OCI-LY1 (cell line): ENCODE results near the gene TRIM66.

Experiments used
- H2AFZ ChIP-seq: fragments of 200-600 bp; sonication (generic), shearing (Covaris generic); 2 replicates; pipeline ENCODE4 v1.6.0; 2014; ENCODE audit warnings: antibody characterized with exemption, mild to moderate bottlenecking, low read length
- H3F3A ChIP-seq: fragments of 200-600 bp; sonication (generic), shearing (Covaris generic); 2 replicates; pipeline ENCODE4 v1.6.0; 2014; ENCODE audit warnings: mild to moderate bottlenecking, antibody characterized with exemption, low read length, moderate library complexity; ENCODE audit not compliant: insufficient read depth
- H3K27ac ChIP-seq: fragments of 200-600 bp; sonication (generic); 2 replicates; pipeline ENCODE4 v1.5.1; 2014; ENCODE audit warnings: low read length, mixed run types, mild to moderate bottlenecking, low read depth; ENCODE audit not compliant: poor library complexity, severe bottlenecking
- H3K27me3 ChIP-seq: fragments of 200-600 bp; sonication (generic); 2 replicates; pipeline ENCODE4 v1.6.0; 2014; ENCODE audit warnings: antibody characterized with exemption, mild to moderate bottlenecking, low read length, moderate library complexity; ENCODE audit not compliant: insufficient read depth
- H3K36me3 ChIP-seq: fragments of 200-600 bp; sonication (generic); 2 replicates; pipeline ENCODE4 v1.6.1; 2014; ENCODE audit warnings: mild to moderate bottlenecking, antibody characterized with exemption, low read length, moderate library complexity, mixed read lengths; ENCODE audit not compliant: insufficient read depth
- H3K4me1 ChIP-seq: fragments of 200-600 bp; sonication (generic); 2 replicates; pipeline ENCODE4 v1.5.1; 2014; ENCODE audit warnings: mild to moderate bottlenecking, low read length, moderate library complexity; ENCODE audit not compliant: insufficient read depth, severe bottlenecking
- H3K4me2 ChIP-seq: fragments of 200-600 bp; sonication (generic), shearing (Covaris generic); 2 replicates; pipeline ENCODE4 v1.6.1; 2014; ENCODE audit warnings: low read length
- H3K4me3 ChIP-seq: fragments of 200-600 bp; sonication (generic); 2 replicates; pipeline ENCODE4 v1.5.1; 2014; ENCODE audit warnings: low read length, low read depth, mild to moderate bottlenecking, mixed read lengths; ENCODE audit not compliant: poor library complexity, severe bottlenecking
- H3K79me2 ChIP-seq: fragments of 200-600 bp; shearing (Covaris generic); 2 replicates; pipeline ENCODE4 v1.6.1; 2016; ENCODE audit warnings: mixed run types, low read length, mixed read lengths; ENCODE audit not compliant: insufficient read depth
- H3K9ac ChIP-seq: fragments of 200-600 bp; sonication (generic), shearing (Covaris generic); 2 replicates; pipeline ENCODE4 v1.6.1; 2014; ENCODE audit warnings: mild to moderate bottlenecking, low read length, mixed read lengths
- H3K9me2 ChIP-seq: fragments of 200-600 bp; sonication (generic), shearing (Covaris generic); 2 replicates; pipeline ENCODE4 v1.6.1; 2014; ENCODE audit warnings: low read depth, mild to moderate bottlenecking, low read length, mixed read lengths
- H3K9me3 ChIP-seq: fragments of 200-600 bp; shearing (Covaris generic); 2 replicates; pipeline ENCODE4 v1.6.1; 2014; ENCODE audit warnings: low read length, mixed read lengths
- H4K20me1 ChIP-seq: fragments of 200-600 bp; sonication (generic), shearing (Covaris generic); 2 replicates; pipeline ENCODE4 v1.6.0; 2016; ENCODE audit warnings: mild to moderate bottlenecking, low read length; ENCODE audit not compliant: insufficient read depth
- CTCF ChIP-seq: fragments of 200-600 bp; sonication (generic), shearing (Covaris generic); IDR thresholded peaks from 2 replicates; pipeline ENCODE4 v1.5.1; 2017; ENCODE audit warnings: mild to moderate bottlenecking, antibody characterized with exemption, low read length, moderate library complexity, mixed read lengths
- EZH2 ChIP-seq: fragments of 200-600 bp; sonication (generic), shearing (Covaris generic); IDR thresholded peaks from 2 replicates; pipeline ENCODE4 v1.8.0; 2017; ENCODE audit warnings: borderline replicate concordance, mixed run types, mild to moderate bottlenecking, antibody characterized with exemption, low read length, moderate library complexity, mixed read lengths

The TRIM66 gene

GRCh38 chr11:8682303-8683114 lies at the start of gene TRIM66, which contains the start of gene RPL27A:
TSS of gene TRIM66 (minus strand) at chr11:8682665. CDS start at chr11:8672274, 10,391 bp downstream.
TSS of gene RPL27A (plus strand) at chr11:8682792. CDS start at chr11:8682814, 22 bp downstream.
- Histone ChIP-seq H3K9me3 (no peaks in the 10 kb centered on the region), H3K9me2 (no peaks in the 10 kb centered on the region), H3K4me3 (peak within 1 kb of the TSS; percentile 79), H4K20me1 (no peaks in the 10 kb centered on the region), H3K4me1 (peaks cover 43% of the 10 kb centered on the region), H3K36me3 (peaks cover 58% of the 10 kb centered on the region), H3K4me2 (peak within 1 kb of the TSS; percentile 91), H3K79me2 (peaks cover 17% of the 10 kb centered on the region), H3F3A (peaks cover 14% of the 10 kb centered on the region; the same call in 1 of the 2 replicates), H3K9ac (peak within 1 kb of the TSS; percentile 90), H3K27ac (peak within 1 kb of the TSS; percentile 99), H3K27me3 (no peaks in the 10 kb centered on the region), H2AFZ (no peak within 1 kb of the TSS)
- no peak for TF ChIP-seq CTCF
- TF ChIP-seq EZH2 = no peak

GRCh38 chr11:8731647-8732323 lies 49.3 kb upstream of the TRIM66 start:
- Histone ChIP-seq H3K9ac (no peak overlapping the region), H3K4me1 (no peaks in the 10 kb centered on the region), H3K36me3 (no peaks in the 10 kb centered on the region), H4K20me1 (no peaks in the 10 kb centered on the region), H3K4me3 (no peak overlapping the region), H3K27me3 (no peaks in the 10 kb centered on the region), H3K9me2 (no peaks in the 10 kb centered on the region), H3F3A (no peaks in the 10 kb centered on the region), H3K79me2 (no peaks in the 10 kb centered on the region), H3K9me3 (no peaks in the 10 kb centered on the region), H3K4me2 (no peak overlapping the region), H3K27ac (no peak overlapping the region), H2AFZ (no peak overlapping the region)
- TF ChIP-seq EZH2 (no peak), CTCF (no peak)

- H3K27me3 ChIP-seq = no peaks in the 10 kb centered on the region
- no peak overlapping the region for H3K4me2 ChIP-seq
- no peak overlapping the region for H3K27ac ChIP-seq
- no peaks in the 10 kb centered on the region for H3K36me3 ChIP-seq
- no peak overlapping the region for H3K9ac ChIP-seq
- H3F3A ChIP-seq = no peaks in the 10 kb centered on the region
- no peak overlapping the region for H2AFZ ChIP-seq
- TF ChIP-seq CTCF (no peak), EZH2 (no peak)
- no peaks in the 10 kb centered on the region for H3K4me1 ChIP-seq
- H3K9me2 ChIP-seq = no peaks in the 10 kb centered on the region
- H3K79me2 ChIP-seq = no peaks in the 10 kb centered on the region
- H3K4me3 ChIP-seq = no peak overlapping the region
- no peaks in the 10 kb centered on the region for H3K9me3 ChIP-seq
- no peaks in the 10 kb centered on the region for H4K20me1 ChIP-seq
These were observed 48.2 kb upstream of the TRIM66 start for GRCh38 chr11:8730697-8731020.
